ENCODE data around the gene TACR2. TPM values are rescaled to one million over a fixed set of nuclear protein-coding genes. Genes with fewer than 3 reads are reported as not detected.

The TACR2 gene
- total and polyA plus RNA-seq, 7 experiments from 2014 or later = 0.44 to 0.47 TPM; not detected in 5

GRCh38 chr10:69461243-69462025 lies 44.7 kb upstream of the TACR2 start:
- Histone ChIP-seq H3K4me1 (ENCODE audit: control insufficient read depth in 2 of 2, insufficient read depth in 2 of 2, low read length in 2 of 2) (no peaks in the 10 kb centered on the region), H3K4me3 (ENCODE audit: low read length) (no peak overlapping the region), H3K36me3 (ENCODE audit: control insufficient read depth in 2 of 3, insufficient read depth in 3 of 3, low read length in 3 of 3) (no peaks in the 10 kb centered on the region), H3K27me3 (ENCODE audit: control insufficient read depth in 2 of 2, insufficient read depth in 2 of 2, low read length in 2 of 2) (no peaks in the 10 kb centered on the region), H3K9me3 (ENCODE audit: control insufficient read depth in 2 of 3, low read length in 3 of 3) (no peaks in the 10 kb centered on the region), H3K27ac (ENCODE audit: low read depth, low read length) (no peak overlapping the region)
- H3K36me3 Mint-ChIP-seq = no peaks in the 10 kb centered on the region
- H3K9me3 Mint-ChIP-seq = no peaks in the 10 kb centered on the region
- H3K27ac Mint-ChIP-seq = peak overlapping the region in 1 of 9 donors; percentile 41
- CTCF ChIA-PET = no interaction called here
- ATAC-seq (no peak), DNase-seq (no peak)
- peaks cover 10 to 41% (median 11%) of the 10 kb centered on the region in 7 donors for H3K4me1 Mint-ChIP-seq
- no peak overlapping the region for H3K4me3 Mint-ChIP-seq
- POLR2A ChIA-PET = no interaction called here
- no peaks in the 10 kb centered on the region for H3K27me3 Mint-ChIP-seq
- intact Hi-C loops (cut with micrococcal nuclease) = no loop called here

- Histone ChIP-seq H3K27ac (ENCODE audit: low read depth, low read length) (no peak overlapping the region), H3K27me3 (ENCODE audit: control insufficient read depth in 2 of 2, insufficient read depth in 2 of 2, low read length in 2 of 2) (no peaks in the 10 kb centered on the region), H3K36me3 (ENCODE audit: control insufficient read depth in 2 of 3, insufficient read depth in 3 of 3, low read length in 3 of 3) (no peaks in the 10 kb centered on the region), H3K4me1 (ENCODE audit: control insufficient read depth in 2 of 2, insufficient read depth in 2 of 2, low read length in 2 of 2) (no peaks in the 10 kb centered on the region), H3K9me3 (ENCODE audit: control insufficient read depth in 2 of 3, low read length in 3 of 3) (no peaks in the 10 kb centered on the region), H3K4me3 (ENCODE audit: low read length) (no peak overlapping the region)
- no peaks in the 10 kb centered on the region for H3K27me3 Mint-ChIP-seq
- H3K4me3 Mint-ChIP-seq = no peak overlapping the region
- ChIA-PET POLR2A (no interaction called here), CTCF (interaction anchor here (1.5 kb wide), 1 partner anchor 11 kb away, joined by 3 read pairs; no protein-coding TSS in a partner anchor)
- peaks cover 8 to 34% (median 9%) of the 10 kb centered on the region in 7 donors for H3K4me1 Mint-ChIP-seq
- no peaks in the 10 kb centered on the region for H3K9me3 Mint-ChIP-seq
- peak overlapping the region in 1 of 9 donors; percentile 41 for H3K27ac Mint-ChIP-seq
- DNase-seq (no peak), ATAC-seq (no peak)
- intact Hi-C loops (cut with micrococcal nuclease) = no loop called here
- no peaks in the 10 kb centered on the region for H3K36me3 Mint-ChIP-seq
Measured at GRCh38 chr10:69460576-69461242, 44.0 kb upstream of the TACR2 start.

GRCh38 chr10:69459893-69460575 lies 43.3 kb upstream of the TACR2 start:
- intact Hi-C loops (cut with micrococcal nuclease) = no loop called here
- H3K9me3 Mint-ChIP-seq = no peaks in the 10 kb centered on the region
- Histone ChIP-seq H3K4me1 (ENCODE audit: control insufficient read depth in 2 of 2, insufficient read depth in 2 of 2, low read length in 2 of 2) (no peaks in the 10 kb centered on the region), H3K27me3 (ENCODE audit: control insufficient read depth in 2 of 2, insufficient read depth in 2 of 2, low read length in 2 of 2) (no peaks in the 10 kb centered on the region), H3K27ac (ENCODE audit: low read depth, low read length) (no peak overlapping the region), H3K36me3 (ENCODE audit: control insufficient read depth in 2 of 3, insufficient read depth in 3 of 3, low read length in 3 of 3) (no peaks in the 10 kb centered on the region), H3K4me3 (ENCODE audit: low read length) (no peak overlapping the region), H3K9me3 (ENCODE audit: control insufficient read depth in 2 of 3, low read length in 3 of 3) (no peaks in the 10 kb centered on the region)
- ATAC-seq (no peak), DNase-seq (no peak)
- no peak overlapping the region for H3K4me3 Mint-ChIP-seq
- peaks cover 1 to 27% (median 3%) of the 10 kb centered on the region in 7 donors for H3K4me1 Mint-ChIP-seq
- POLR2A ChIA-PET = no interaction called here
- H3K27ac Mint-ChIP-seq = no peak overlapping the region
- peaks cover 0 to 5% (median 0%) of the 10 kb centered on the region in 5 donors for H3K27me3 Mint-ChIP-seq
- H3K36me3 Mint-ChIP-seq = no peaks in the 10 kb centered on the region
- CTCF ChIA-PET = interaction anchor here (1.5 kb wide), 1 partner anchor 11 kb away, joined by 3 read pairs; no protein-coding TSS in a partner anchor

- no peak for DNase-seq
- H3K4me3 ChIP-seq (ENCODE audit: low read length) = no peak overlapping the region
- H3K27ac Mint-ChIP-seq = peak overlapping the region in 1 of 9 donors; percentile 22
- H3K9me3 ChIP-seq (ENCODE audit: control insufficient read depth in 2 of 3, low read length in 3 of 3) = no peaks in the 10 kb centered on the region
- peaks cover 0 to 5% (median 0%) of the 10 kb centered on the region in 5 donors for H3K27me3 Mint-ChIP-seq
- no peak overlapping the region for H3K4me3 Mint-ChIP-seq
- intact Hi-C loops (cut with micrococcal nuclease) = no loop called here
- H3K36me3 Mint-ChIP-seq = no peaks in the 10 kb centered on the region
- H3K27ac ChIP-seq (ENCODE audit: low read depth, low read length) = no peak overlapping the region
- no peaks in the 10 kb centered on the region for H3K4me1 ChIP-seq (ENCODE audit: control insufficient read depth in 2 of 2, insufficient read depth in 2 of 2, low read length in 2 of 2)
- no peaks in the 10 kb centered on the region for H3K27me3 ChIP-seq (ENCODE audit: control insufficient read depth in 2 of 2, insufficient read depth in 2 of 2, low read length in 2 of 2)
- CTCF ChIA-PET = interaction anchor here (1.5 kb wide), 1 partner anchor 12 kb away, joined by 3 read pairs; no protein-coding TSS in a partner anchor
- H3K9me3 Mint-ChIP-seq = no peaks in the 10 kb centered on the region
- no peaks in the 10 kb centered on the region for H3K36me3 ChIP-seq (ENCODE audit: control insufficient read depth in 2 of 3, insufficient read depth in 3 of 3, low read length in 3 of 3)
- peaks cover 0 to 20% (median 3%) of the 10 kb centered on the region in 7 donors for H3K4me1 Mint-ChIP-seq
- no peak for ATAC-seq
- POLR2A ChIA-PET = no interaction called here
Measured at GRCh38 chr10:69459101-69459790, 42.5 kb upstream of the TACR2 start.

GRCh38 chr10:69458430-69459100 lies 41.8 kb upstream of the TACR2 start:
- H3K9me3 Mint-ChIP-seq = no peaks in the 10 kb centered on the region
- Histone ChIP-seq H3K4me1 (ENCODE audit: control insufficient read depth in 2 of 2, insufficient read depth in 2 of 2, low read length in 2 of 2) (no peaks in the 10 kb centered on the region), H3K4me3 (ENCODE audit: low read length) (no peak overlapping the region), H3K9me3 (ENCODE audit: control insufficient read depth in 2 of 3, low read length in 3 of 3) (no peaks in the 10 kb centered on the region), H3K36me3 (ENCODE audit: control insufficient read depth in 2 of 3, insufficient read depth in 3 of 3, low read length in 3 of 3) (no peaks in the 10 kb centered on the region), H3K27ac (ENCODE audit: low read depth, low read length) (no peak overlapping the region), H3K27me3 (ENCODE audit: control insufficient read depth in 2 of 2, insufficient read depth in 2 of 2, low read length in 2 of 2) (no peaks in the 10 kb centered on the region)
- H3K27me3 Mint-ChIP-seq = peaks cover 0 to 5% (median 0%) of the 10 kb centered on the region in 5 donors
- intact Hi-C loops (cut with micrococcal nuclease) = no loop called here
- no peak overlapping the region for H3K4me3 Mint-ChIP-seq
- H3K4me1 Mint-ChIP-seq = peaks cover 0 to 14% (median 3%) of the 10 kb centered on the region in 7 donors
- peak overlapping the region in 1 of 9 donors; percentile 22 for H3K27ac Mint-ChIP-seq
- no peak for DNase-seq
- ChIA-PET POLR2A (no interaction called here), CTCF (no interaction called here)
- no peak for ATAC-seq
- H3K36me3 Mint-ChIP-seq = no peaks in the 10 kb centered on the region

- no peaks in the 10 kb centered on the region for H3K4me1 ChIP-seq (ENCODE audit: control insufficient read depth in 2 of 2, insufficient read depth in 2 of 2, low read length in 2 of 2)
- intact Hi-C loops (cut with micrococcal nuclease) = no loop called here
- peaks cover 0 to 9% (median 4%) of the 10 kb centered on the region in 7 donors for H3K4me1 Mint-ChIP-seq
- no peak overlapping the region for H3K4me3 ChIP-seq (ENCODE audit: low read length)
- CTCF ChIA-PET = interaction anchor here (0.5 kb wide), 1 partner anchor 239 kb away, joined by 3 read pairs; no protein-coding TSS in a partner anchor
- no peak overlapping the region for H3K27ac Mint-ChIP-seq
- H3K9me3 ChIP-seq (ENCODE audit: control insufficient read depth in 2 of 3, low read length in 3 of 3) = no peaks in the 10 kb centered on the region
- POLR2A ChIA-PET = no interaction called here
- no peak overlapping the region for H3K27ac ChIP-seq (ENCODE audit: low read depth, low read length)
- no peaks in the 10 kb centered on the region for H3K9me3 Mint-ChIP-seq
- H3K27me3 ChIP-seq (ENCODE audit: control insufficient read depth in 2 of 2, insufficient read depth in 2 of 2, low read length in 2 of 2) = no peaks in the 10 kb centered on the region
- no peaks in the 10 kb centered on the region for H3K36me3 ChIP-seq (ENCODE audit: control insufficient read depth in 2 of 3, insufficient read depth in 3 of 3, low read length in 3 of 3)
- DNase-seq (no peak), ATAC-seq (no peak)
- no peak overlapping the region for H3K4me3 Mint-ChIP-seq
- H3K27me3 Mint-ChIP-seq = peaks cover 0 to 9% (median 0%) of the 10 kb centered on the region in 5 donors
- H3K36me3 Mint-ChIP-seq = no peaks in the 10 kb centered on the region
Measured at GRCh38 chr10:69457771-69458237, 41.1 kb upstream of the TACR2 start.
